GM19452 (cell line): Measurements from ENCODE around the gene EME1.

Experiments used
- ATAC-seq: cut with Tn5 transposase; IDR thresholded peaks from one replicate; pipeline ENCODE4 v1.9.1; 2021; ENCODE audit not compliant: unreplicated experiment

EME1 gene

GRCh38 chr17:50347117-50347893 lies 25.7 kb upstream of the EME1 start:
- ATAC-seq: no peak

- no peak for ATAC-seq
These were observed 25.1 kb upstream of the EME1 start for GRCh38 chr17:50347894-50348291.

- no peak for ATAC-seq
These were observed 24.3 kb upstream of the EME1 start for GRCh38 chr17:50348522-50349242.

- ATAC-seq: no peak
These were observed 23.8 kb upstream of the EME1 start for GRCh38 chr17:50349243-50349600.

GRCh38 chr17:50350733-50351132 lies 22.3 kb upstream of the EME1 start:
- no peak for ATAC-seq

- ATAC-seq: no peak
These were observed 20.8 kb upstream of the EME1 start for GRCh38 chr17:50352072-50352692.

- ATAC-seq: no peak
These were observed 20.1 kb upstream of the EME1 start for GRCh38 chr17:50352693-50353599.

- no peak for ATAC-seq
These were observed 19.3 kb upstream of the EME1 start for GRCh38 chr17:50353600-50354195.

GRCh38 chr17:50354198-50354597 lies 18.8 kb upstream of the EME1 start:
- ATAC-seq: no peak

GRCh38 chr17:50354776-50355175 lies 18.3 kb upstream of the EME1 start:
- ATAC-seq: no peak

- no peak for ATAC-seq
These were observed 17.7 kb upstream of the EME1 start for GRCh38 chr17:50355336-50355700.

GRCh38 chr17:50355701-50356341 lies 17.2 kb upstream of the EME1 start:
- ATAC-seq: no peak

GRCh38 chr17:50356418-50356817 lies 16.6 kb upstream of the EME1 start:
- no peak for ATAC-seq

- no peak for ATAC-seq
These were observed 16.0 kb upstream of the EME1 start for GRCh38 chr17:50356892-50357510.

- ATAC-seq: no peak
These were observed 14.9 kb upstream of the EME1 start for GRCh38 chr17:50358177-50358576.

GRCh38 chr17:50359005-50359699 lies 13.9 kb upstream of the EME1 start:
- no peak for ATAC-seq

GRCh38 chr17:50359998-50360461 lies 13.0 kb upstream of the EME1 start:
- ATAC-seq: no peak

GRCh38 chr17:50360486-50361115 lies 12.4 kb upstream of the EME1 start:
- no peak for ATAC-seq
